Measurements from ENCODE around the gene ZNF845. TPM values are rescaled to one million over a fixed set of nuclear protein-coding genes. Genes with fewer than 3 reads are reported as not detected.

Gene ZNF845
- total and polyA plus RNA-seq, 12 donors = 1.5 to 7.6 (median 5.0) TPM

Other genes starting within 250 kb of the ZNF845 start
- 100 to 1,000 TPM in 1 of 9 donors, 10 to 100 TPM in 8; 28.3 to 102 (median 68.7) TPM for gene ZNF160, start 230.3 kb upstream of the ZNF845 start, total RNA-seq
- 10 to 100 TPM; 26.1 to 66.6 (median 39.4) TPM for gene ZNF160, start 230.3 kb upstream of the ZNF845 start, polyA plus RNA-seq
- gene ZNF415, start 200.8 kb upstream of the ZNF845 start, total RNA-seq = 10 to 100 TPM; 20.3 to 59.2 (median 38.5) TPM
- gene ZNF415, start 200.8 kb upstream of the ZNF845 start, polyA plus RNA-seq = 10 to 100 TPM; 17.5 to 45.4 (median 42.0) TPM
- gene ZNF347, start 174.7 kb upstream of the ZNF845 start, total RNA-seq = 10 to 100 TPM in 7 of 9 donors, 1 to 10 TPM in 2; 8.1 to 20.8 (median 14.8) TPM
- gene ZNF347, start 174.7 kb upstream of the ZNF845 start, polyA plus RNA-seq = 10 to 100 TPM in 1 of 3 donors, 1 to 10 TPM in 2; 1.9 to 13.5 (median 4.2) TPM
- 1 to 10 TPM; 1.2 to 9.3 (median 5.0) TPM for gene ZNF665, start 140.4 kb upstream of the ZNF845 start, total RNA-seq
- gene ZNF665, start 140.4 kb upstream of the ZNF845 start, polyA plus RNA-seq = 1 to 10 TPM; 1.7 to 7.9 (median 1.9) TPM
- gene ZNF677, start 78.9 kb upstream of the ZNF845 start, total RNA-seq = 10 to 100 TPM in 7 of 9 donors, 1 to 10 TPM in 2; 6.9 to 34.2 (median 20.8) TPM
- gene ZNF677, start 78.9 kb upstream of the ZNF845 start, polyA plus RNA-seq = 10 to 100 TPM in 1 of 3 donors, 1 to 10 TPM in 2; 6.9 to 22.4 (median 7.6) TPM
- gene VN1R2, start 75.5 kb upstream of the ZNF845 start, total RNA-seq = not detected
- not detected for gene VN1R2, start 75.5 kb upstream of the ZNF845 start, polyA plus RNA-seq
- not detected for gene VN1R4, start 66.0 kb upstream of the ZNF845 start, total RNA-seq
- not detected for gene VN1R4, start 66.0 kb upstream of the ZNF845 start, polyA plus RNA-seq
- gene ZNF525, start 32.0 kb downstream of the ZNF845 start, total RNA-seq = 10 to 100 TPM in 5 of 9 donors, 1 to 10 TPM in 4; 3.0 to 22.5 (median 11.9) TPM
- gene ZNF525, start 32.0 kb downstream of the ZNF845 start, polyA plus RNA-seq = 1 to 10 TPM; 5.7 to 9.5 (median 8.2) TPM
- gene ZNF765, start 61.4 kb downstream of the ZNF845 start, total RNA-seq = 10 to 100 TPM; 11.4 to 24.0 (median 17.3) TPM
- 10 to 100 TPM in 1 of 3 donors, 1 to 10 TPM in 2; 4.3 to 15.1 (median 9.4) TPM for gene ZNF765, start 61.4 kb downstream of the ZNF845 start, polyA plus RNA-seq
- gene ZNF761, start 98.2 kb downstream of the ZNF845 start, total RNA-seq = 10 to 100 TPM in 5 of 9 donors, 1 to 10 TPM in 4; 5.8 to 17.0 (median 10.6) TPM
- 10 to 100 TPM; 10.9 to 22.0 (median 11.0) TPM for gene ZNF761, start 98.2 kb downstream of the ZNF845 start, polyA plus RNA-seq
- gene ZNF813, start 134.0 kb downstream of the ZNF845 start, total RNA-seq = 1 to 10 TPM; 1.6 to 6.4 (median 3.1) TPM
- gene ZNF813, start 134.0 kb downstream of the ZNF845 start, polyA plus RNA-seq = 1 to 10 TPM in 2 of 3 donors, under 1 TPM in 1; 0.51 to 2.4 (median 1.5) TPM
- 100 to 1,000 TPM in 1 of 9 donors, 10 to 100 TPM in 8; 12.4 to 127 (median 25.0) TPM for gene ZNF331, start 204.4 kb downstream of the ZNF845 start, total RNA-seq
- gene ZNF331, start 204.4 kb downstream of the ZNF845 start, polyA plus RNA-seq = 10 to 100 TPM; 17.8 to 47.2 (median 47.1) TPM

All from adrenal gland (tissue), 12 donors.